ENCODE data around the gene MRPS34. TPM values are rescaled to one million over a fixed set of nuclear protein-coding genes. Genes with fewer than 3 reads are reported as not detected.
"Not testable (repeated sequence)": the region's sequence is repeated elsewhere in the genome, so short reads cannot be mapped to it uniquely, and the experiment has no call there.

Gene MRPS34
- total RNA-seq, 1 donor from 2014 or later = 60.4 TPM

- no peak for TF ChIP-seq CTCF (IDR thresholded peaks at IDR 0.05)
- no peak overlapping the region for H3K27ac Mint-ChIP-seq (ENCODE audit: unreplicated experiment)
- H3K27me3 Mint-ChIP-seq (ENCODE audit: low read depth) = no peaks in the 10 kb centered on the region
- peaks cover 12% of the 10 kb centered on the region for H3K4me1 Mint-ChIP-seq (ENCODE audit: low read depth)
- no peak overlapping the region for H3K4me3 Mint-ChIP-seq (ENCODE audit: unreplicated experiment)
- peaks cover 16% of the 10 kb centered on the region for H3K36me3 Mint-ChIP-seq (ENCODE audit: low read depth)
- no peak for DNase-seq (ENCODE audit: low spot score)
- no peaks in the 10 kb centered on the region for H3K9me3 Mint-ChIP-seq (ENCODE audit: low read depth)
These were observed 36.4 kb upstream of the MRPS34 start for GRCh38 chr16:1809281-1809801.

GRCh38 chr16:1808691-1809090 is 35.8 kb upstream of the MRPS34 start:
- Mint-ChIP-seq H3K36me3 (ENCODE audit: low read depth) (peaks cover 16% of the 10 kb centered on the region), H3K27ac (ENCODE audit: unreplicated experiment) (no peak overlapping the region), H3K4me3 (ENCODE audit: unreplicated experiment) (no peak overlapping the region), H3K9me3 (ENCODE audit: low read depth) (no peaks in the 10 kb centered on the region), H3K27me3 (ENCODE audit: low read depth) (no peaks in the 10 kb centered on the region), H3K4me1 (ENCODE audit: low read depth) (peaks cover 12% of the 10 kb centered on the region)
- DNase-seq (ENCODE audit: low spot score) = no peak
- no peak for TF ChIP-seq CTCF (IDR thresholded peaks at IDR 0.05)

GRCh38 chr16:1807626-1808025 is 34.7 kb upstream of the MRPS34 start:
- DNase-seq (ENCODE audit: low spot score) = no peak
- H3K27ac Mint-ChIP-seq (ENCODE audit: unreplicated experiment) = no peak overlapping the region
- no peaks in the 10 kb centered on the region for H3K27me3 Mint-ChIP-seq (ENCODE audit: low read depth)
- peaks cover 16% of the 10 kb centered on the region for H3K36me3 Mint-ChIP-seq (ENCODE audit: low read depth)
- no peak overlapping the region for H3K4me3 Mint-ChIP-seq (ENCODE audit: unreplicated experiment)
- H3K4me1 Mint-ChIP-seq (ENCODE audit: low read depth) = peaks cover 4% of the 10 kb centered on the region
- TF ChIP-seq CTCF (IDR thresholded peaks at IDR 0.05) = no peak
- H3K9me3 Mint-ChIP-seq (ENCODE audit: low read depth) = no peaks in the 10 kb centered on the region

GRCh38 chr16:1800701-1801100 is 27.8 kb upstream of the MRPS34 start:
- no peaks in the 10 kb centered on the region for H3K27me3 Mint-ChIP-seq (ENCODE audit: low read depth)
- peaks cover 17% of the 10 kb centered on the region for H3K9me3 Mint-ChIP-seq (ENCODE audit: low read depth)
- H3K4me3 Mint-ChIP-seq (ENCODE audit: unreplicated experiment) = no peak overlapping the region
- no peak overlapping the region for H3K27ac Mint-ChIP-seq (ENCODE audit: unreplicated experiment)
- no peak for DNase-seq (ENCODE audit: low spot score)
- no peak for TF ChIP-seq CTCF (IDR thresholded peaks at IDR 0.05)
- H3K36me3 Mint-ChIP-seq (ENCODE audit: low read depth) = peaks cover 3% of the 10 kb centered on the region
- no peaks in the 10 kb centered on the region for H3K4me1 Mint-ChIP-seq (ENCODE audit: low read depth)

- DNase-seq (ENCODE audit: low spot score); H3K27me3 Mint-ChIP-seq (ENCODE audit: low read depth); H3K4me3 Mint-ChIP-seq (ENCODE audit: unreplicated experiment); H3K36me3 Mint-ChIP-seq (ENCODE audit: low read depth); H3K4me1 Mint-ChIP-seq (ENCODE audit: low read depth); H3K27ac Mint-ChIP-seq (ENCODE audit: unreplicated experiment): not testable (repeated sequence)
- H3K9me3 Mint-ChIP-seq (ENCODE audit: low read depth) = peaks cover 17% of the 10 kb centered on the region
These were observed 26.3 kb upstream of the MRPS34 start for GRCh38 chr16:1799263-1799662.

- H3K4me1 Mint-ChIP-seq (ENCODE audit: low read depth) = no peaks in the 10 kb centered on the region
- no peak for TF ChIP-seq CTCF (IDR thresholded peaks at IDR 0.05)
- no peak overlapping the region for H3K4me3 Mint-ChIP-seq (ENCODE audit: unreplicated experiment)
- peaks cover 17% of the 10 kb centered on the region for H3K9me3 Mint-ChIP-seq (ENCODE audit: low read depth)
- no peak overlapping the region for H3K27ac Mint-ChIP-seq (ENCODE audit: unreplicated experiment)
- H3K36me3 Mint-ChIP-seq (ENCODE audit: low read depth) = peaks cover 3% of the 10 kb centered on the region
- H3K27me3 Mint-ChIP-seq (ENCODE audit: low read depth) = no peaks in the 10 kb centered on the region
- no peak for DNase-seq (ENCODE audit: low spot score)
These were observed 22.2 kb upstream of the MRPS34 start for GRCh38 chr16:1794908-1795666.
